ENCODE results near the gene INTS1.

The INTS1 gene

DNA sequence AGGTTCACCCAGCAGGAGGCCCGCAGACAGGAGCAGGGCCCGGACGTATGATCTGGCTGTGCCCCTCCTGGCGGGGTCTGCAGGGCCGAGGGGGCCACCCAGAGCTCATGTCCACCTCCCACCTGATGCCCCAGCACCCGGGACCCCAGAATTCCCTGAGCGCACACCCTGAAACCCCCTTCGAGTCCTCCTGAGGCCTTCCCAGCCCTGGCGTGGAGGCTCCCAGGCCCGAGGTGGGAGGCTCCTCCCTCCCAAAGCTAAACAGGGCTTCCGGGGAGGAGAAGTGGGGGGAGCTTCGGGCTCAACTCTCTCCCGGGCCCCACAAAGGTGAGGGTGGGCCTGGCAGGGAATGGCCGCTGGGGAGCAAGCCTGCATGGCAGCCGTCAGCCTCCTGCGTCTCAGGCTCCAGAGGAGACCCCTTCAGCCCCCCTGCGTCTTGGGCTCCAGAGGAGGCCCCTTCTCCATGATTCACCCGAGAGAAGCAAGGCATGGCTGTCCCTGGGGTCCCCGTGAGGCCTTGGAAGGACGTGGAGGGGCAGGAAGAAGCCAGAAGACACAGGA is 75.2 kb downstream of the INTS1 start:
- no peak for DNase-seq

DNA sequence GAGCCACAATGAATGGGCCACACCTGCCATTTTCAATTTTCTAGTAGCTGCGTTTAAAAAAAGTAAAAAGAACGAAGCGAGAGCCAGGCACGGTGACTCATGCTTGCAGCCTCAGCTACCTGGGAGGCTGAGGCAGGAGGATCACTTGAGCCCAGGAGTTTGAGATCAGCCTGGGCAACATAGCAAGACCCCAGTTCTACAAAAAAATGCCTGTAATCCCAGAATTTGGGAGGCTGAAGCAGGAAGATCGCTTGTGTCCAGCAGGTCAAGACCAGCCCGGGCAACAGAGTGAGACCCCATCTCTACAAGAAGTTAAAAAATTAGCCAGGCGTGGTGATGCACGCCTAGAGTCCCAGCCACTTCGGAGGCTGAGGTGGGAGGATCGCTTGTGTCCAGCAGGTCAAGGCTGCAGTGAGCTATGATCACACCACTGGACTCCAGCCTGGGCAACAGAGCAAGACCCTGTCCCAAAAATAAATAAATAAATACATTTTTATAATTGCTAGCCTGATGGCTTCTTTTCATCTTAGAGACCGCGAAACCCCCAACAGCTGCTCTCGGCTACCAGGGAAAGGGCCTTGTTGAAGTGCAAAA is 77.0 kb downstream of the INTS1 start:
- DNase-seq, result no peak

DNA sequence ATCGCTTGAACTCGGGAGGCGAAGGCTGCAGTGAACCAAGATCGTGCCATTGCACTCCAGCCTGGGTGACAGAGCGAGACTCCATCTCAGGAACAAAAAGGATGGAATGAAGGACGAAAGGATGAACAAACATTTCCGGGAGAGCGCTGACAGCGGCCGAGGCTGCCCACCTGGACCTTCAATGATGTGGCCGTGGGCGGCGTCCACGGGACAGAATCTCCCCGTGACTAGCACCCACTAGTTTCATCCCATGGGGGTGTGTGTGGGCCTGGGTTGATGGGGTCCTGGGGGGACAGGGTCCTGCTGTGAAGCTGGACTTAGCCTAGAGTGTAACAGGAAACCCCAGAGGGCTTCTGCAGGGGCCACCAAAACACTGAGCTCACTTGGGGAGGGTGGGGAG is 77.7 kb downstream of the INTS1 start:
- no peak for DNase-seq

DNA sequence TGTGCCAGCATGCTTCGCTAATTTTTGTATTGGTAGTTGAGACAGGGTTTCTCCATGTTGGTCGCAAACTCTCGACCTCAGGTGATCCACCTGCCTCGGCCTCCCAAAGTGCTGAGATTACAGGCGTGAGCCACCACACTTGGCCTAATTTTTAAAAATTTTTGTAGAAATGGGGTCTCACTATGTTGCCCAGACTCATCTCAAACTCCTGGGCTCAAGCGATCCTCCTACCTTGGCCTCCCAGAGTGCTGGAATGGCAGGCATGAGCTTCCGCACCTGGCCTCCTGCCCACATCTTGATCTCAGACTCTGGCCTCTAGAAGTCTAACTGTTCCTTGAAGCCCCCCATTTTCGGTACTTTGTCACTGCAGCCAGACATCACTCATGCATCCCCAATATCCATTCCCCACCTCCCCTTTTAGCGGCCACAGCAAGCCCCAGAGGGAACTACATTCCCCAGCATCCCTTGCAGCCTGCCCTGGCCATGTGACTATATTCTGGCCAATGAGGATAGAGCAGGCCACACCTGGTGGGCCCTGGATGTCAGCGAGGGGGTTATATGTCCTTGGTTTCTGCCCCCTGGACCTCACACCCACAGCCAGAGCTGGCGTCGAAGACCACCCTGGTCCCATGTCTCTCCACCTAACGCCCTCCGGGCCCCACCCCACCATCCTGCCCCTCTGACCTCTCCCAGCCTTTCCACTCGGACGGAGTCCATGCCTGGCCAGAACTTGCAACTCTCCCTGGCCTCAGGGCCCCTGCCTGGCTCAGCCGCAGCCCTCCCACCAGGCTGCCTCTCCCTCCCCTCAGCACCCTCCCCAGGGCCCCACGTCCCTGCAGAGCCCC is 78.7 kb downstream of the INTS1 start:
- no peak for DNase-seq

DNA sequence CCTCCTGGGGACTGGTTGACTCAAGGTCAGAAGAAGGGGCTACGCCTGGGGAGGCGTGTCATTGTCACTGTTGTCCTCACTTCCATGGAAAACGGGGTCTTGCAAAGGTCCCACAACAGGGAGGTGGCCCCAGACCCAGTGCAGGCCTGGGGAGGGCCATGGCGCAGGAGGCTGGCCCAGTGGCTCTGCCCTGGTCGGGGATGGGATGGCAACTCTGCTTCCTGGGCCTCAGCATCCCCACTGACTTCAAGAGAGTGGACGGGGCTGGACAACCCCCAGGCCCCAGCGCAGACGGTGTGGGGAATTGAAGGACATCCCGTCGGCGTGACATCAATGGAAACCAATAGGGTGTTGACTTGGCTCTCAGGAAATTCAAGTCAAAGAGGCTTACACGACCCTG is 80.1 kb downstream of the INTS1 start:
- no peak for DNase-seq

DNA sequence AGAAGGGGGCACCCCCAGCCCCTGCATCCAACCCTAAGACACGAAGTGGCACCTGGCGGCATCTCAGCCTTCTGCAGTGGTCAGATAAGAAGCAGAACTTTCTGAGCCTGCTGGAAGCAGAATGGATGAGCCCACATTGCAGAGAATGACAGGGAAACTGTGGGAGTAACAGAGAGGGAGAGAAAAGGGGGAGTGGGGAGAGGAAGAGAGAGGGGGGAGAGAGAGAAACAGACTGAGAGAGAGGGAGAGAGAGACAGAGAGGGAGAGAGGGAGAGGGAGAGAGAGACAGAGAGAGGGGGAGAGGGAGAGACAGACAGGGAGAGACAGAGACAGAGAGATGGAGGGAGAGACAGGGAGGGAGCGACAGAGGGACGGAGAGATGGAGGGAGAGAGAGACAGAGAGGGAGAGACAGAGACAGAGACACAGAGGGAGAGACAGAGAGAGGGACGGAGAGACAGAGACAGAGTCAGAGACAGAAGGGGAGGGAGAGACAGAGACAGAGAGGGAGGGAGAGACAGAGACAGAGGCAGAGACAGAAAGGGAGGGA is 80.9 kb downstream of the INTS1 start:
- DNase-seq, result no peak

DNA sequence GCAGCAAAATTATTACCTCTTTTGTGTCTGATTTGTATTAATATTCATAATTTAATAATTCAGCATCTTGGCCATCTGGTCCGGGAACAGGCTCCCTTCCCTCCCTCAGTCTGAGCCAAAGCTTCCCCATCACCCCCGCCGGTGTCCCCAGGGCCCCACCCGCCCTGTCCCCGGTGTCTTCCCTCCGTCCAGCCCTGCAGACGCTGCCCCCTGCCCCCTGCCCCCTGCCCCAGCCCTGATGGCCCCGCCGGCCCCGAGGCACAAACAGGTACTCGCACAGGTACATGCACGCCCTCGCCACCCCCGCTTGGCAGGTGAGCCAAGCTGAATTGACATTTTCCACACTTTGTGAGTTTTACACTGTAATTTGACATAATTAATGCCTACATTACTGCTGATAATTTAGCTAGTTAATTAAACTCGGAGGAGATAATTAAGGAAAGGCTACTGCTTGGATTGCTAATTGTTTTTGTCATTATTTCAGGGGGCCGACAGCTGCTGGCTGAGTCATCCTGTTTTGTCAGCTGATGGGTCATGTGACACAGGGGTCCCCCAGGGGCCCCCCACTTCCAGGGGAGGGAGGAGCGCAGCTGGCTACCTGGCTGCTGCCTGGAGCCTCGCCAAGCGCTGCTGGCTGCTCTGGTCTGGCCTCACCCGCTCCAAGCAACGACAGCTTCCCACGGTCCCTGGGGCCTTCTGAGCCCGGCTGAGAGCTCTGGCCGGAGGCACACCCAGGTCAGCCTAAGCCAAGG is 81.5 kb downstream of the INTS1 start:
- peak; percentile 76 for DNase-seq

DNA sequence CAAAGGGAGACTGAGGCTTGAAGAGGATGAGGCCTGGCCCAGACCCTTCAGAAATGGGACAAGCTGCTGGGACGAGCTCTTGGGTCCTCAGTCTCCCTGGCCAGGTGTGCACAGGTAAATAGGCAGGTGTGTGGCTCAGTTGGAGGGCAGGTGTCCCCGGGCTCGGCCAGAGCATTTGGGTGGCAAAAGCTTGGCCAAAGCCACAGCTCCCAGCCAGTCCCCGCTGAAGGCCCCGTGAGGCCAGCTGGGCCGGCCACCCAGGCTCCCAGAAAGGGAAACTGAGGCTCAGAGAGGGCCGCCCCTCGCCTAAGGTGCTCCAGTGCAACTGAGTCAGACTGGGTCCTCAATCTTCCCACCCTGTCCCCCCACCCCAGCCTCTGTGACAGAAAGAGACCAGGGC is 82.2 kb downstream of the INTS1 start:
- DNase-seq, result no peak

DNA sequence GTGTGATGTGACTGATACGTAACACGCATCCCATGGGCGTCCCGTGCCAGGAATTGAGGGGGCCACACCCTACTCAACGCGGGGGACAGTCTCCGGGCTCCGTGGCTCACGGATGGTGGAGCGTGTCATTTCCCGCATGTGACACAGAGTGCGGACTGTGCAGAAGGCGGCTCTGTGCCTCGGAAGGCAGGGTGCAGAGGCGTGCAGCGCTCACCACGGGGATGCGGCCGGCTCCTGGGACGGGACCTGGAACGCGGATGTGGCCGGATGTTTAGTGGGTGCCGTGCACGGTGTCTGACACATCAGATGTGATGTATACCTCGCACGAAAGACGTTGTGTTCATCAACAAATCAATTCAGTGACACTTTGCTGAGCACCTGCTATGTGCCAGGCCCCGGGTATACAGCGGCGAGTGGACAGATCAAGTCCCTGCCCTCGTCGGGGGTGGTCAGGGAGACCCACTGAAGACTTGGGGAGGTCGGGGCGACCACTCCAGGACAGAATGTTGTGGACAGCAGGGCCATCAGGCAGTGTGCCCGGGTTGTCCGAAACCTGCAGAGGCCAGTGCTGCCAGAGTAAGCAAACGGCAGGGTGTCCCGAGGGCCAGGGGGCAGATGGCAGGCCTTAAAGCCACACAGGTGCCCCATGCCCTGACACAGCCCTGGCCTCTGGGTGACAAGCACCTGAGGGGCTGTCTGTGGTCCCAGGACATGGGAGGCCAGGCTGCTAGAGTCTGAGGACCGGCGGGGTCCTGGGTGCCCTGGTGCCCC is 83.0 kb downstream of the INTS1 start:
- DNase-seq, result no peak
